AG04450 (cell line): Measurements from ENCODE around the gene RASGRF1. TPM values are rescaled to one million over a fixed set of nuclear protein-coding genes. Genes with fewer than 3 reads are reported as not detected.
"Not testable (repeated sequence)": the region's sequence is repeated elsewhere in the genome, so short reads cannot be mapped to it uniquely, and the experiment has no call there.

Experiments used
- CTCF ChIA-PET: fragments of 300-600, 350-600 bp; formaldehyde crosslinking; extraction: SDS; loops from one replicate; lab custom pipeline; 2022; ENCODE audit warnings: antibody characterized with exemption, inconsistent platforms; lab: Charles Lee
- POLR2A ChIA-PET: fragments of 350-600 bp; formaldehyde crosslinking; extraction: SDS; loops from one replicate; lab custom pipeline; 2021; ENCODE audit warnings: antibody characterized with exemption, inconsistent platforms; lab: Yijun Ruan, JAX
- DNase-seq: peaks from one replicate; pipeline ENCODE4 v3.0.0-alpha.2; 2011; ENCODE audit warnings: low read depth, low spot score
- H3K27ac ChIP-seq: one replicate; pipeline ENCODE4 v1.5.1; 2012; ENCODE audit warnings: low read depth, low read length, control low read depth
- H3K27me3 ChIP-seq: one replicate; pipeline ENCODE4 v1.6.0; 2012; ENCODE audit warnings: low read length; ENCODE audit not compliant: control insufficient read depth, insufficient read depth
- H3K4me3 ChIP-seq: 2 replicates; pipeline ENCODE4 v1.5.1; 2011; ENCODE audit warnings: mild to moderate bottlenecking, low read depth, low read length, control low read depth
- H3K9me3 ChIP-seq: 2 replicates; pipeline ENCODE4 v1.5.1; 2012; ENCODE audit warnings: low read length; ENCODE audit not compliant: control insufficient read depth, insufficient read depth
- CTCF ChIP-seq: IDR thresholded peaks from 2 replicates; pipeline ENCODE4 v1.5.1; 2011; ENCODE audit warnings: low read depth, low read length, control low read depth, inconsistent platforms
- polyA plus RNA-seq: library from polyadenylated mRNA; depleted of rRNA; stranded (reverse); fragments of >200 nt; gene quantifications from 2 replicates; pipeline ENCODE4 v1.2.3, GENCODE V29; 2011

Gene RASGRF1
- polyA plus RNA-seq, 1 experiment, result 0.25 TPM

GRCh38 chr15:79025201-79025600, 65.4 kb downstream of the RASGRF1 start:
- H3K27ac ChIP-seq, result no peak overlapping the region
- 0 out of 2 replicates have a peak, but pooled peaks have one; percentile 9 for TF ChIP-seq CTCF
- peaks cover 10% of the 10 kb centered on the region; the same call in 1 of the 2 replicates for H3K9me3 ChIP-seq
- H3K4me3 ChIP-seq, result no peak overlapping the region
- DNase-seq, result no peak
- ChIA-PET POLR2A (interaction anchor here (0.6 kb wide), 1 partner anchor 66 kb away, joined by 11 read pairs; no protein-coding TSS in a partner anchor), CTCF (interaction anchor here (0.6 to 1.7 kb wide), 2 partner anchors 71 to 159 kb away, joined by 3 to 5 read pairs; no protein-coding TSS in a partner anchor)
- H3K27me3 ChIP-seq, result peaks cover 9% of the 10 kb centered on the region

- CTCF ChIA-PET, result interaction anchor here (1.7 kb wide), 1 partner anchor 160 kb away, joined by 5 read pairs; no protein-coding TSS in a partner anchor
- POLR2A ChIA-PET, H3K27ac ChIP-seq, H3K4me3 ChIP-seq, DNase-seq, H3K9me3 ChIP-seq: not testable (repeated sequence)
- peaks cover 12% of the 10 kb centered on the region for H3K27me3 ChIP-seq
Measured at GRCh38 chr15:79024493-79024892, 66.1 kb downstream of the RASGRF1 start.

- Histone ChIP-seq H3K27me3 (peaks cover 12% of the 10 kb centered on the region), H3K27ac (no peak overlapping the region), H3K9me3 (peaks cover 10% of the 10 kb centered on the region; the same call in 1 of the 2 replicates), H3K4me3 (no peak overlapping the region)
- POLR2A ChIA-PET, result no interaction called here
- CTCF ChIA-PET, result interaction anchor here (1.2 to 1.4 kb wide), 2 partner anchors 44 to 161 kb away, joined by 3 to 4 read pairs; no protein-coding TSS in a partner anchor
- TF ChIP-seq CTCF, result no peak
- DNase-seq, result no peak
Measured at GRCh38 chr15:79023918-79024317, 66.7 kb downstream of the RASGRF1 start.

GRCh38 chr15:79023546-79023890, 67.1 kb downstream of the RASGRF1 start:
- Histone ChIP-seq H3K27ac (no peak overlapping the region), H3K4me3 (no peak overlapping the region), H3K9me3 (peaks cover 10% of the 10 kb centered on the region; the same call in 1 of the 2 replicates), H3K27me3 (peaks cover 12% of the 10 kb centered on the region)
- ChIA-PET POLR2A (no interaction called here), CTCF (interaction anchor here (1.2 to 1.4 kb wide), 2 partner anchors 44 to 161 kb away, joined by 3 to 4 read pairs; no protein-coding TSS in a partner anchor)
- DNase-seq, result no peak
- TF ChIP-seq CTCF, result no peak

GRCh38 chr15:79018960-79019359, 71.6 kb downstream of the RASGRF1 start:
- H3K4me3 ChIP-seq, result no peak overlapping the region
- CTCF ChIA-PET, result no interaction called here
- H3K27me3 ChIP-seq, result peaks cover 3% of the 10 kb centered on the region
- H3K9me3 ChIP-seq, result no peaks in the 10 kb centered on the region
- H3K27ac ChIP-seq, result no peak overlapping the region
- TF ChIP-seq CTCF, result no peak
- POLR2A ChIA-PET, result no interaction called here
- DNase-seq, result no peak
